GM12892 (cell line): ENCODE measurements around the gene PPP2R2B.

Experiments
- DNase-seq: peaks from one replicate; pipeline ENCODE4 v3.0.0; 2011; ENCODE audit not compliant: insufficient read length
- FAIRE-seq: peaks from 2 replicates; lab custom pipeline; 2011; peaks lifted over from hg19 to GRCh38; lab: Jason Lieb, UNC
- POLR2A ChIP-seq: IDR thresholded peaks from 2 replicates; pipeline ENCODE4 v1.6.1; 2011; ENCODE audit warnings: low read depth, low read length, control low read depth
- POLR2AphosphoS5 ChIP-seq: IDR thresholded peaks from 2 replicates; pipeline ENCODE4 v1.6.1; 2011; ENCODE audit warnings: low read depth, low read length, control low read depth
- TAF1 ChIP-seq: IDR thresholded peaks from 2 replicates; pipeline ENCODE4 v1.6.1; 2011; ENCODE audit warnings: low read depth, mild to moderate bottlenecking, control low read depth, low read length, borderline replicate concordance

Gene PPP2R2B

DNA sequence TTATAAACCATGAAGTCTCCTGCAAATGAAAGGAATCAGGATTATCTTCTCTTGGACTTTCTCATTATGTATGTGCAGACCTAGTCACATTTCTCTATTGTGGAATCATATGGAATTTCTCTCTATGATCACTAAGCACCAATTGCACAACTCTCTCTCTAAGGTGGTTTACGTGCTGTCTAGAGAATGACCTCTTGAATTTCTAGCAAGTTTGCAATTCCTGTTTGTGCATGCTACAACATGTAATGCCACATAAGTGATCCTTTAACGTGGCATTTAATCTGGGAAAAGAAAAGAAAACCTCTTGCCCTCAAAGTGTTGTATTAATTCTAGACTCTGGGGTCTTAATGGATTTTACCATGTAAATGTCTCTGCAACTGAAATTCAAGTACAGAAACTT, 5.0 kb upstream of the PPP2R2B start:
- no peak for FAIRE-seq
- no peak for TF ChIP-seq POLR2A
- no peak for TF ChIP-seq TAF1
- no peak for TF ChIP-seq POLR2AphosphoS5
- DNase-seq, result no peak

DNA sequence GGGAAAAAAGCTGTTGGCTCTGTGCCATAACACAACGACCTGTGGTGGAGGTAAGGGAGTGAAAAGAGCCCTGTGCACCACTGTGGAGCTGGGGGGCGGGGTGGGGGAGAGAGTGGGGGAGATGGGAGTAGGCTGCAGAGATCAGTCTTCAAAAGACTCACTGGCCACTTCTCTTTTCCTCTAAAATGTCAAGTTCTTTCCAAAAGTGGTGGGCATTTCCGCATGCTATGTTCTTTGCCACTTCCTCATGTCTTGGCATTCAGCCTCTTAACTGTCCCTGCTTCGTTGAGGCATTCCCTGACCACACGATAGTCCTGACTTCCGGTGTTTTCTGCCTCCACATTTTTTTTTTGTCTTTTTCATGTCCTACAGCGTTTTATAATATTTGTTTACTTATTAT, 2.4 kb upstream of the PPP2R2B start:
- TF ChIP-seq POLR2A (no peak), POLR2AphosphoS5 (no peak), TAF1 (no peak)
- no peak for DNase-seq
- no peak for FAIRE-seq

DNA sequence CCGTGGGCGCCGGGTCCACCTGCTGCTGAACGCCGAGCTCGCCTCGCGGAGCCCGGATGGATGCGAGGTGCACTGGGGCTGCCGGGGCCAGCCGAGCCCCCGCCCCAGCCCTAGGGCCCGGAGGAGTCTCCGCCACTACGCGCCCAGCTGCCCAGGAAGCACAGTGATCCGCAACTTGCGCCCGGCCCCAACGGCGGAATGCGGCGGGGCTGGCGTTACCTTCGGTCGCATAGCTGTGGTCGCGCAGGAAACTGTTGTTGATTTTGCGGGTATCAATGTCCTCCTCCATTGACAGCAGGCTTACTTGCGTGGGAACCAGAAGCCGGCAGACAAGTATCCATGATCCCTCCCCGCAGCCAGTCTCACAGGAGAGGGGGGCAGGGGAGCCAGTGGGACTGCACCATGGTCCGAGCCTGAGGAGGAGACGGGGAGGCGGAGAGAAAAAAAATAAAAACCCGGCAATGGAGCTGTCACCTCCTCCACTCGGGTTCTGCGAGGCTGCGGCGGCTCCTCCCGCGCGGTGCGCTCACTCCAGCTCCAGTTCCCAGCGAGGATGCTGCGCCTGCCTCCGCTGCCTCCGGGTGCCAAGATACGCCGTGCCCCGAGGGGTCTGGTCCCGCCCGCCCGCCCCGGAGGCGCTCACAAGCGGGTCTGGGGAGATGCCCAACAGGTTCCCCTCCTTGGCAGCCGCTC, 628 bp downstream of the PPP2R2B start:
- no peak for TF ChIP-seq TAF1
- no peak for TF ChIP-seq POLR2AphosphoS5
- no peak for TF ChIP-seq POLR2A
- FAIRE-seq (no peak), DNase-seq (peak; percentile 17)

DNA sequence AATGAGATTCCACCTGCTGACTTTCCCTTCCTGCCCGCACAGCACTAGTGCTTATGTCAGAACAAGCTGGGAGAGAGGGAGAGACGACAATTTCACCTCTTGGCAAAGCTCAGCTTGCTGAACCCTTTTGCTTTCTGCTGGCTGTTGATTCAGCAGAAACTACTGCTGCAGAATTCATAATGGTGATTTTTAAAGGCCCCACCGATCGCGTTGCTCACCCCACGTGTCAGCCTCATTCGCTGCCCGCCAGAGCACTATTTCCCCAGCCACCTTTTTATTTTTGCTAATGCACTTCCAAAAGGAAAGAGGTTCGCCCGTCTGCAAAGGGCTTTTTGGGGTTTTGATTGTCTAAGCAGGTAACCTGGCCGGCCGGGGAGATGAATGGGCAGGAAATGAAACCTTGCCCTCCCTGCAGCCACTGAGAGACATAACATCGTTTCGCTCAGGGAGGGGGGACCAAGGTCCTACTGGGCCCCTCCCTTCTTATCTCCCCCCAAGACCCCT, 1.3 kb downstream of the PPP2R2B start:
- TF ChIP-seq TAF1 (no peak), POLR2AphosphoS5 (no peak), POLR2A (no peak)
- FAIRE-seq (no peak), DNase-seq (peak; percentile 8)

DNA sequence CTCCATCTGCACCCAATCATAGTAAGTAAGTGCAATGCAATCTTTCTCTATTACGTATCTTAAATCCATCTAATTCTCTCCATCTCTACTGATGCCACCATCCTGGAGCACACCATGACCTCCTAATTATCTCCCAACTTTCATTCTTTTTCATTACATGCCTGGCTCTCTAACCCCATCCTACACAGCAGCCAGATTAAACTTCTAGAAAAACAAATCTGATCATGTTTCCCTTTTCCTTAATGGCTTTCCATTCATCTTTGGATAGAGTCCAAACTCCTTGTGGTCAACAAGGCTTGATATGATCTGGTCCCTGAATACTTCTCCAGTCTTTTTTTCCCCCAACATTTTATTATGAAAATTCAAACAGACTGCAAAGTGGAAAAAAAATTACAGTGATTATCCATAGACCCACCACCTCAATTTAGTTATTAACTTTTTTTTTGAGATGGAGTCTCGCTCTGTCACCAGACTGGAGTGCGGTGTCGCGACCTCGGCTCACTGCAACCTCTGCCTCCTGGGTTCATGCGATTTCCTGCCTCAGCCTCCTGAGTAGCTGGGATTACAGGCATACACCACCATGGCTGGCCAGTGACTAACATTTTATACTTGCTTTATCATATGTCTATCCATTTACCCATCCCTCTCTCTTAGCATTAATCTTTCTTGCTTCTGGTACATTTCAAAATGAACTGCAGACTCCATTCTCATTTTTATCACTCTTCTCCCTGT, 5.2 kb downstream of the PPP2R2B start:
- FAIRE-seq, result no peak
- no peak for DNase-seq
- no peak for TF ChIP-seq POLR2AphosphoS5
- no peak for TF ChIP-seq TAF1
- no peak for TF ChIP-seq POLR2A

DNA sequence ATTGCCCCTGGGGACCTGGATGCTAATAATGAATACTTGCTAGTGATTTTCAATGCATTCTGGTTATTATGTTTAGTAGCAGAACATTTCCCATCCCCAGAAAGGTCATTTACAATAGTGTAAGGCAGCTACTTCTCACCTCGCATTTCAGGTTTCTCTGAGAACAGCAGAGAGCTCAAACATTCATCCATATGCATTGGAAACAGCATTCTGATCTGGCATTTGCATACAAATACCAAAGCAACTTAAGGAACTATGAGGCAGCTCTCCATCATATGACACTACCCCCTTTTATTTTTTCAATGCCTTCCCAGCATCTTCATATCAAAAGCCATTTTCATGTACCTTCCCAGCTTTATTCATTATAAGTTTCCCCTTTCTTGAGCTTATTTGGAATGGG, 6.4 kb downstream of the PPP2R2B start:
- FAIRE-seq, result no peak
- TF ChIP-seq TAF1 (no peak), POLR2AphosphoS5 (no peak), POLR2A (no peak)

DNA sequence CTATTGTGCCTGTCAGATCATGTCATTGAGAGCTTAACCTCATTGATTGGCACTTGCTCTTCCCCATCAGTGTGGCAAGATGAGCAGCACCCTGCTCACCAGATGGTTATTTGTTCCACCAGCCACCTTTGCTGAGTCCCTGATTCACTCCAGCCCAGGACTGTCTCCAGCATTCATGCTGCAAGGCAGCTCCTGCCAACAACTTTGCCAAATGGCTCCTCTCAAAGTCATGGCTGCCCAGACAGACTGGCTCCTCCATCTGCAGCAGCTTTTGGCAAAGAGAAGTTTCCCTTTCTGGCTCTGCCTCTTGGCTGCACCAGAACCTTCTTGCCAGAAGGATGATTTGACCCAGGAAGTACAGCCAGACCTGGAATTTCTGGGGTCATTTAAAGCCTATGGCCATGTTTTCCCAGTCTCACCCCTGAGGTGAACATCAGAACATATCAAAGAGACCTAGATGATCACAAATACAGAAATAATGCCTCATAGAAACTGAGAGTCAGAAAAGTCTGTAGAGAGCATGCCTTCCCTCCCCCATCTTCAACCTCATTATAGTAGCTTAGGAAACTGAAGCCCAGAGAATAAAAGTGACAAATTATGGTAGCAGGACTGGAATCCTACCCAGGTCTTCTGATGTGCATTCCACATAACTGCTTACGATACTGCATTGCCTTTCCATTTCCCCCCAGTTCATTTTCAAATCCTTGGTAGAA, 10.4 kb downstream of the PPP2R2B start:
- DNase-seq, result no peak
- no peak for FAIRE-seq
- TF ChIP-seq POLR2AphosphoS5 (no peak), POLR2A (no peak), TAF1 (no peak)

More for the DNA sequence above, 6.4 kb downstream of the PPP2R2B start:
- DNase-seq, result no peak

DNA sequence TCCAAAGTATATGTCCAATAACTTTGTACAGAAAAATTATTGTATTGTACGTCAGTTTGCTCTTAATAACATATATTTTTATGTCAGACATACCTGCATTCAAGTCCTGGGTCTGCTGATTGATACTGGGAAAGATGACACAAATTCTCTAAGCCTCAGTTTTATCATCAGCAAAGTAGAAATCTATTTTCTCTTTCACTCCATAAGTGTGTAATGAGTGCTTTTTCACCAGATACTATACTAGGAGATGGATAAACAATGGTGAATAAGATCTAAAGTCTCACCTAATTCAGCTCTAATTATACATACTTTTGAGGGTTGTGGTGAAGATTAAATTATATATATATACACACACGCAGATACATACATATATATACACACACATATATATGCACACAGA, 12.3 kb downstream of the PPP2R2B start:
- DNase-seq (no peak), FAIRE-seq (no peak)
- TF ChIP-seq TAF1 (no peak), POLR2A (no peak), POLR2AphosphoS5 (no peak)

DNA sequence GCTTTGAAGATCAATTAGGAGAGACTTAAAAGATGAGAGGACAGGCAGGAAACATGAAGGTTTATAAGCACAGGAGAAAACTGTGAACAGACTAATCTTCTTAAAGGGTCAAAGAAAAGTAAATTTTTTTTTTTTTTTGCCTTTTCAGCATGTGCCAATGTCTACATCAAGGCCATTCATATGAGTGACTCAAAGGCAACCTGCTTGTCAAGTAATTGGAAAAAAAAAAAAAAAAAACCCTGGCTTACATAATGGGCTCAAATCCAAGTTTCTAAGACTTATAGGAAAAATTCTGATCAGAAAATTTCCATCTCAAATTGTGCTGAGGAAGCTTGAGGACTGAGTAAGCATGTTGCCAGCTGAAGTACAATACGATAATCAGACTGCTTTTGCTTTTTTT, 15.9 kb downstream of the PPP2R2B start:
- FAIRE-seq (no peak), DNase-seq (no peak)
- no peak for TF ChIP-seq POLR2A
- no peak for TF ChIP-seq POLR2AphosphoS5
- no peak for TF ChIP-seq TAF1

DNA sequence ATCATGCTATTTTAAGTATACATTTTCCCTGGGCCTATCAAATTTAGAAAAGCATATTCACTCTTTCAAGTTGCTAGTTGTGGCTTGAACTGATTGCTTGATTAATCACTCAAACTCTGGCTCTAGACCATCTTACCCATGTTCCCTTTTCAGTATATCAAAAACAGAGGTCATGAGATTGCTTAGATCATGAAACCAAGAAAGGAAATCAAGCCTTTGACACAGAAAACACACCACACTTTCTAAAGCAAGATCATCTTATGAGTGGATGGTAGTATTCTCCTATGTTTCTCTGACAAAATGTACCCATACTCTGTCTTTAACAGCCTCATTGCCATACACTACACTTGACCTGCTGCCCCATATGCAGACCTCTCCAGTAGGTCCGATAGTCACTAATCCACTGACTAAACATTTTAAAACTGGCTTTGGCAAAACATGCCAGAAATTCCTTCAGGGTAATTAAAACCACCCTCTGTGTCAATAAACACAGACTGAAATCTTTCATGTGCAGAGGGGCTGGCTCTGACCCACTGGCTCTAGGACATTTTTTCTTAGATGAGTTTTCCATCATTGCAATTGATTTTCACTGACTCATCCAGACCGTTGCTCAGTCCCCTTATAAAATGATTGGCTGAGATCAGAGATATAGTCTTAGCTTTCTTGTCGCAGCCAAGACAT, 18.2 kb downstream of the PPP2R2B start:
- TF ChIP-seq TAF1 (no peak), POLR2A (no peak), POLR2AphosphoS5 (no peak)
- no peak for DNase-seq
- FAIRE-seq, result no peak

DNA sequence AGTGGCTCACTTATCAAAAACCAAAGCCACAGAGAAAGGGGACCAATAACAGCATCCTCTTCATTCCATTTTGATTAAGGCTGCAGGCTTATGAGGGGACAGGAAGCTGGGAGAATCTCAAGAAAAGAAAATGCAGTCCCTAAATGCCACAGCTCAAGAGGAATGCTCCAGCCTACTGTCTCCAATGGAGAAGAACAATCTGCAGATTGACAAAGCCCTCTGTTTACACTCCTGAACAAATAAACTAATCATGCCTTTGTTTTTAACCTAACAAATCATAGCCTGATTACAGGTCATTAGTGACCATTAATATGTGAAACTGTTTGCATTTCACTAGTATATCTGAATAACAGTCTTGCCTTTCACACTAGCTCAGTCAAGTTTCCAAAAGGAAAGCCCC, 26.5 kb downstream of the PPP2R2B start:
- DNase-seq (no peak), FAIRE-seq (no peak)
- TF ChIP-seq POLR2A (no peak), POLR2AphosphoS5 (no peak), TAF1 (no peak)
